IMR-90 (cell line): ENCODE data around the gene KRTAP5-10. TPM values are rescaled to one million over a fixed set of nuclear protein-coding genes. Genes with fewer than 3 reads are reported as not detected.

ENCODE experiments used
- ATAC-seq: fragments of 200-7000 bp; cut with Tn5 transposase; 2 replicates; pipeline ENCODE4 v1.9.1; 2020; ENCODE audit warnings: low read depth, mild to moderate bottlenecking, moderate library complexity
- BruUV-seq: library from RNA; stranded (reverse); fragments of 400-500 nt; replicated peaks from 2 replicates; lab custom pipeline; 2021; lab: Mats Ljungman, UMichigan
- CTCF ChIA-PET: fragments of 300-600 bp; formaldehyde crosslinking; extraction: SDS; loops from one replicate; lab custom pipeline; 2021; ENCODE audit warnings: antibody characterized with exemption; lab: Yijun Ruan, JAX
- POLR2A ChIA-PET: fragments of 300-600 bp; sonication (Branson Sonifier 250); formaldehyde crosslinking; loops from one replicate; lab custom pipeline; 2022; ENCODE audit warnings: antibody characterized with exemption; ENCODE audit not compliant: unreplicated experiment; lab: Charles Lee
- DNase-seq: peaks from one replicate; pipeline ENCODE4 v3.0.0; 2013
- H2AFZ ChIP-seq: replicated peaks from 2 replicates; pipeline ENCODE3; 2013; ENCODE audit warnings: low read length, mild to moderate bottlenecking; ENCODE audit not compliant: poor library complexity
- H2AK5ac ChIP-seq: 2 replicates; pipeline ENCODE4 v1.6.1; 2013; ENCODE audit warnings: low read depth, low read length, inconsistent platforms
- H2AK9ac ChIP-seq: replicated peaks from 2 replicates; pipeline ENCODE3; 2013; ENCODE audit warnings: mild to moderate bottlenecking, low read depth, low read length, moderate library complexity; ENCODE audit not compliant: poor library complexity
- H2BK120ac ChIP-seq: 2 replicates; pipeline ENCODE4 v1.6.1; 2013; ENCODE audit warnings: low read depth, low read length, inconsistent platforms
- H2BK15ac ChIP-seq: 3 replicates; pipeline ENCODE4 v1.6.1; 2013; ENCODE audit warnings: low read depth, low read length, inconsistent platforms
- H2BK20ac ChIP-seq: 2 replicates; pipeline ENCODE4 v1.6.1; 2013; ENCODE audit warnings: low read depth, mild to moderate bottlenecking, inconsistent platforms, low read length, moderate library complexity
- H2BK5ac ChIP-seq: 2 replicates; pipeline ENCODE4 v1.6.1; 2013; ENCODE audit warnings: mild to moderate bottlenecking, low read depth, low read length, inconsistent platforms; ENCODE audit not compliant: poor library complexity, severe bottlenecking
- H3K14ac ChIP-seq: replicated peaks from 2 replicates; pipeline ENCODE4 v1.6.1; 2013; ENCODE audit warnings: low read depth, low read length, inconsistent platforms
- H3K18ac ChIP-seq: 2 replicates; pipeline ENCODE4 v1.6.1; 2013; ENCODE audit warnings: low read depth, low read length, control low read depth
- H3K23ac ChIP-seq: 2 replicates; pipeline ENCODE4 v1.6.1; 2013; ENCODE audit warnings: low read depth, low read length, inconsistent platforms
- H3K27ac ChIP-seq: 2 replicates; pipeline ENCODE4 v1.5.1; 2013; ENCODE audit warnings: mild to moderate bottlenecking, control low read depth, low read length; ENCODE audit not compliant: insufficient read depth
- H3K27me3 ChIP-seq: 2 replicates; pipeline ENCODE4 v1.6.1; 2013; ENCODE audit warnings: low read length; ENCODE audit not compliant: control insufficient read depth, insufficient read depth
- H3K36me3 ChIP-seq: 2 replicates; pipeline ENCODE4 v1.6.1; 2013; ENCODE audit warnings: low read length, mixed read lengths; ENCODE audit not compliant: control insufficient read depth, insufficient read depth
- H3K4ac ChIP-seq: 2 replicates; pipeline ENCODE4 v1.6.1; 2013; ENCODE audit warnings: low read depth, low read length, inconsistent platforms
- H3K4me1 ChIP-seq: 2 replicates; pipeline ENCODE4 v1.6.1; 2013; ENCODE audit warnings: low read length, mixed read lengths; ENCODE audit not compliant: control insufficient read depth, insufficient read depth
- H3K4me2 ChIP-seq: 2 replicates; pipeline ENCODE4 v1.6.1; 2013; ENCODE audit warnings: low read depth, mild to moderate bottlenecking, control low read depth, low read length, moderate library complexity
- H3K4me3 ChIP-seq: 2 replicates; pipeline ENCODE4 v1.5.1; 2013; ENCODE audit warnings: low read depth, mild to moderate bottlenecking, control low read depth, low read length, moderate library complexity; ENCODE audit not compliant: insufficient read depth
- H3K56ac ChIP-seq: 2 replicates; pipeline ENCODE4 v1.6.1; 2013; ENCODE audit warnings: low read length, inconsistent platforms; ENCODE audit not compliant: insufficient read depth; ENCODE audit errors: extremely low read depth
- H3K79me1 ChIP-seq, 2 experiments: 2 replicates each; pipeline ENCODE4 v1.6.1; 2013; ENCODE audit warnings: low read length in 2 of 2, inconsistent platforms in 1 of 2, low read depth in 1 of 2
- H3K9ac ChIP-seq: 2 replicates; pipeline ENCODE4 v1.6.1; 2013; ENCODE audit warnings: low read depth, low read length, control low read depth
- H3K9me1 ChIP-seq: 2 replicates; pipeline ENCODE4 v1.6.1; 2013; ENCODE audit warnings: low read length, inconsistent platforms; ENCODE audit not compliant: insufficient read depth
- H3K9me3 ChIP-seq: 2 replicates; pipeline ENCODE4 v1.6.1; 2013; ENCODE audit warnings: low read length; ENCODE audit not compliant: control insufficient read depth, insufficient read depth
- H4K20me1 ChIP-seq: 2 replicates; pipeline ENCODE4 v1.6.1; 2013; ENCODE audit warnings: low read length, inconsistent platforms; ENCODE audit not compliant: insufficient read depth
- H4K5ac ChIP-seq: 2 replicates; pipeline ENCODE4 v1.6.1; 2013; ENCODE audit warnings: mild to moderate bottlenecking, low read depth, low read length, control low read depth
- H4K8ac ChIP-seq, 2 experiments: 2 replicates each; pipeline ENCODE4 v1.6.1; 2013; ENCODE audit warnings: low read depth in 2 of 2, low read length in 2 of 2, control low read depth in 1 of 2, inconsistent platforms in 1 of 2
- H4K91ac ChIP-seq: 2 replicates; pipeline ENCODE4 v1.6.1; 2013; ENCODE audit warnings: low read depth, low read length, inconsistent platforms; ENCODE audit not compliant: insufficient read depth
- BHLHE40 ChIP-seq: fragments of 150-350 bp; IDR thresholded peaks from 2 replicates; pipeline ENCODE4 v1.6.1; 2016; ENCODE audit warnings: mild to moderate bottlenecking, low read depth, low read length
- CEBPB ChIP-seq: IDR thresholded peaks from 2 replicates; pipeline ENCODE4 v1.6.1; 2012; ENCODE audit warnings: low read depth, low read length, improper control_type of control experiment
- CHD1 ChIP-seq: IDR thresholded peaks from 2 replicates; pipeline ENCODE4 v1.6.1; 2012; ENCODE audit warnings: low read depth, low read length, improper control_type of control experiment
- CTCF ChIP-seq: conservative IDR thresholded peaks from 2 replicates; pipeline ENCODE4 v1.5.1; 2012; ENCODE audit warnings: mild to moderate bottlenecking, low read depth, low read length, improper control_type of control experiment
- ELK1 ChIP-seq: fragments of 150-350 bp; IDR thresholded peaks from 2 replicates; pipeline ENCODE4 v1.6.1; 2016; ENCODE audit warnings: low read depth, mild to moderate bottlenecking, low read length, moderate library complexity, borderline replicate concordance
- FOS ChIP-seq: fragments of 150-350 bp; IDR thresholded peaks from 2 replicates; pipeline ENCODE4 v1.6.1; 2016; ENCODE audit warnings: low read depth, low read length
- MAFK ChIP-seq: IDR thresholded peaks from 2 replicates; pipeline ENCODE4 v1.6.1; 2012; ENCODE audit warnings: low read depth, low read length, improper control_type of control experiment
- MAZ ChIP-seq: IDR thresholded peaks from 2 replicates; pipeline ENCODE4 v1.6.1; 2012; ENCODE audit warnings: low read depth, mild to moderate bottlenecking, low read length, improper control_type of control experiment, moderate library complexity, borderline replicate concordance
- MXI1 ChIP-seq: IDR thresholded peaks from 2 replicates; pipeline ENCODE4 v1.6.1; 2012; ENCODE audit warnings: low read depth, mild to moderate bottlenecking, low read length, moderate library complexity, borderline replicate concordance
- NFE2L2 ChIP-seq: fragments of 150-350 bp; IDR thresholded peaks from 2 replicates; pipeline ENCODE4 v1.6.1; 2016; ENCODE audit warnings: low read depth, mild to moderate bottlenecking, low read length
- POLR2A ChIP-seq: IDR thresholded peaks from 2 replicates; pipeline ENCODE4 v1.6.1; 2012; ENCODE audit warnings: mild to moderate bottlenecking, low read depth, low read length
- RAD21 ChIP-seq: IDR thresholded peaks from 2 replicates; pipeline ENCODE4 v1.6.1; 2012; ENCODE audit warnings: low read length, improper control_type of control experiment
- RCOR1 ChIP-seq: IDR thresholded peaks from 2 replicates; pipeline ENCODE4 v1.6.1; 2012; ENCODE audit warnings: mild to moderate bottlenecking, low read length, improper control_type of control experiment; ENCODE audit not compliant: insufficient replicate concordance
- RFX5 ChIP-seq: IDR thresholded peaks from 2 replicates; pipeline ENCODE4 v1.8.0; 2012; ENCODE audit warnings: low read depth, mild to moderate bottlenecking, low read length, moderate library complexity
- SMC3 ChIP-seq: fragments of 150-350 bp; IDR thresholded peaks from 2 replicates; pipeline ENCODE4 v1.6.1; 2016; ENCODE audit warnings: low read depth, mild to moderate bottlenecking, antibody characterized with exemption, low read length, moderate library complexity
- USF2 ChIP-seq: fragments of 150-350 bp; IDR thresholded peaks from 2 replicates; pipeline ENCODE4 v1.6.1; 2017; ENCODE audit warnings: mild to moderate bottlenecking, antibody characterized with exemption, low read length, low read depth
- WGBS, 2 experiments: methylation state at CpG; one replicate each; pipeline versions ENCODE4 v1.1.5 to v1.1.7; 2013; ENCODE audit warnings: missing lambda C conversion rate in 2 of 2; ENCODE audit not compliant: insufficient read length in 1 of 2; ENCODE audit errors: extremely low coverage in 2 of 2; 5-methylcytosine and 5-hydroxymethylcytosine counted together
- dilution Hi-C: fragments of 300-500 bp; cut with HindIII; formaldehyde crosslinking; loops from one replicate; pipeline ENCODE4 v1.14.3; 2018; ENCODE audit warnings: low sequenced_read_pairs; ENCODE audit not compliant: unreplicated experiment
- in situ Hi-C: fragments of 300-500 bp; cut with MboI; formaldehyde crosslinking; loops from 3 replicates; pipeline ENCODE4 v1.14.3; 2019; ENCODE audit warnings: low sequenced_read_pairs, inconsistent platforms, mixed read lengths
- intact Hi-C: fragments of 100-400 bp; cut with micrococcal nuclease; formaldehyde crosslinking; loops from 2 replicates; pipeline ENCODE4 v1.10.0; 2022
- polyA plus RNA-seq, 3 experiments: library from polyadenylated mRNA; depleted of rRNA; stranded (reverse); fragments of >200 nt; gene quantifications; 2 replicates each; pipeline ENCODE4 v1.2.3, GENCODE V29; 2012; ENCODE audit warnings: low replicate concordance in 1 of 3
- total RNA-seq: library from RNA; depleted of rRNA; stranded (reverse); fragments of >200 nt; gene quantifications from 2 replicates; pipeline ENCODE4 v1.2.3, GENCODE V29; 2012

The KRTAP5-10 gene
- total and polyA plus RNA-seq, 2 of the 4 experiments (the other 2 are of a cell fraction) = not detected

GRCh38 chr11:71535825-71536224, 29.5 kb upstream of the KRTAP5-10 start:
- TF ChIP-seq NFE2L2 = no peak
- no peak for TF ChIP-seq SMC3
- no peak for TF ChIP-seq MXI1
- no peak for TF ChIP-seq RCOR1
- TF ChIP-seq RAD21 = no peak
- TF ChIP-seq RFX5 = no peak
- TF ChIP-seq CTCF = no peak
- no peak for TF ChIP-seq POLR2A
- TF ChIP-seq MAFK = no peak
- no peak for TF ChIP-seq USF2
- no peak for TF ChIP-seq BHLHE40
- no peak for TF ChIP-seq MAZ
- no peak for TF ChIP-seq ELK1
- TF ChIP-seq CHD1 = no peak
- no peak for TF ChIP-seq CEBPB
- TF ChIP-seq FOS = no peak
- Histone ChIP-seq H3K79me1 (no peaks in the 10 kb centered on the region), H2AK5ac (no peak overlapping the region), H2BK5ac (no peak overlapping the region), H4K8ac (no peak overlapping the region), H2BK120ac (no peak overlapping the region), H3K4me2 (no peak overlapping the region), H3K23ac (no peak overlapping the region), H3K4me3 (no peak overlapping the region), H3K4ac (no peak overlapping the region), H4K20me1 (no peaks in the 10 kb centered on the region), H2AFZ (no peak overlapping the region), H3K9me3 (no peaks in the 10 kb centered on the region), H3K56ac (no peak overlapping the region), H3K9ac (no peak overlapping the region), H3K27me3 (peaks cover 10% of the 10 kb centered on the region), H2AK9ac (no peak overlapping the region), H3K18ac (no peak overlapping the region), H3K27ac (no peak overlapping the region), H2BK20ac (no peak overlapping the region), H4K5ac (no peak overlapping the region), H3K14ac (no peak overlapping the region), H3K9me1 (no peaks in the 10 kb centered on the region), H2BK15ac (no peak overlapping the region), H3K36me3 (no peaks in the 10 kb centered on the region), H3K4me1 (no peaks in the 10 kb centered on the region), H4K91ac (no peak overlapping the region)
- dilution Hi-C loops (no loop called here), intact Hi-C loops (no loop called here), in situ Hi-C loops (no loop called here)
- ChIA-PET CTCF (no interaction called here), POLR2A (no interaction called here)
- BruUV-seq = no TSS peak
- 86% methylated on average over 1 of the region's 9 CpGs; no CpG with 5 or more reads in 1 of the 2 experiments for WGBS, 2 experiments
- no peak for DNase-seq
- ATAC-seq = no peak
